Thyroid gland (tissue), 4 donors: ENCODE measurements around the gene CASP3. TPM values are rescaled to one million over a fixed set of nuclear protein-coding genes. Genes with fewer than 3 reads are reported as not detected.
"Not testable (repeated sequence)": the region's sequence is repeated elsewhere in the genome, so short reads cannot be mapped to it uniquely, and the experiment has no call there.

Experiments
- DNase-seq, 2 donors: peaks; one replicate each; pipeline ENCODE4 v3.0.0-alpha.2; 2019
- H3K27ac ChIP-seq, 3 donors: fragments of 200-600 bp; sonication (generic); 1 replicate in 2 of 3; 2 replicates in 1 of 3; pipeline ENCODE4 v1.5.1; 2016 to 2019; ENCODE audit warnings: mild to moderate bottlenecking in 1 of 3, moderate library complexity in 1 of 3
- H3K27me3 ChIP-seq: fragments of 200-600 bp; sonication (generic); one replicate; pipeline ENCODE4 v1.5.1; 2019
- H3K36me3 ChIP-seq, 2 donors: fragments of 200-600 bp; sonication (generic); one replicate each; pipeline ENCODE4 v1.5.1; 2016 to 2019
- H3K4me1 ChIP-seq, 2 donors: fragments of 200-600 bp; sonication (generic); one replicate each; pipeline ENCODE4 v1.5.1; 2017 to 2019
- H3K4me3 ChIP-seq, 3 donors: fragments of 200-600 bp; sonication (generic); replicated peaks in 1 of 3; 1 replicate in 2 of 3; 2 replicates in 1 of 3; pipeline ENCODE4 v1.5.1; 2016; ENCODE audit warnings: mild to moderate bottlenecking in 1 of 3
- H3K9me3 ChIP-seq: fragments of 200-600 bp; sonication (generic); one replicate; pipeline ENCODE4 v1.5.1; 2017
- POLR2A ChIP-seq, 2 donors: fragments of 450-650 bp; IDR thresholded peaks; one replicate each; pipeline ENCODE4 v1.6.1; 2017; ENCODE audit warnings: antibody characterized with exemption in 2 of 2, mild to moderate bottlenecking in 2 of 2, moderate library complexity in 1 of 2
- WGBS, 2 donors: methylation state at CpG; one replicate each; pipeline ENCODE4 v1.1.5; 2017; 5-methylcytosine and 5-hydroxymethylcytosine counted together
- intact Hi-C: fragments of 100-400 bp; cut with DNase I; formaldehyde crosslinking; loops from one replicate; pipeline ENCODE4 v1.15.1; 2023
- total RNA-seq, 4 donors: library from RNA; depleted of rRNA; stranded (reverse); fragments of >200 nt; gene quantifications; one replicate each; pipeline ENCODE4 v1.2.3, GENCODE V29; 2016
- TF ChIP-seq, protein P1 (sequence below), 6 experiments: fragments of 200-600 bp in 3 of 6; fragments of 450-650 bp in 3 of 6; sonication (generic) in 3 of 6; IDR thresholded peaks; one replicate each; pipeline ENCODE4 v1.5.1; 2016 to 2019; ENCODE audit warnings: antibody characterized with exemption in 6 of 6, mild to moderate bottlenecking in 2 of 6, inconsistent platforms in 1 of 6, moderate library complexity in 1 of 6

The CASP3 gene
- total RNA-seq, 4 donors from 2014 or later: 10.1 to 23.6 (median 15.7) TPM

- 92 to 96% methylated on average over 7 of the region's 7 CpGs for WGBS, 2 donors
- DNase-seq: no peak
- no peak for TF ChIP-seq POLR2A (IDR thresholded peaks at IDR 0.05)
- TF ChIP-seq, protein P1, sequence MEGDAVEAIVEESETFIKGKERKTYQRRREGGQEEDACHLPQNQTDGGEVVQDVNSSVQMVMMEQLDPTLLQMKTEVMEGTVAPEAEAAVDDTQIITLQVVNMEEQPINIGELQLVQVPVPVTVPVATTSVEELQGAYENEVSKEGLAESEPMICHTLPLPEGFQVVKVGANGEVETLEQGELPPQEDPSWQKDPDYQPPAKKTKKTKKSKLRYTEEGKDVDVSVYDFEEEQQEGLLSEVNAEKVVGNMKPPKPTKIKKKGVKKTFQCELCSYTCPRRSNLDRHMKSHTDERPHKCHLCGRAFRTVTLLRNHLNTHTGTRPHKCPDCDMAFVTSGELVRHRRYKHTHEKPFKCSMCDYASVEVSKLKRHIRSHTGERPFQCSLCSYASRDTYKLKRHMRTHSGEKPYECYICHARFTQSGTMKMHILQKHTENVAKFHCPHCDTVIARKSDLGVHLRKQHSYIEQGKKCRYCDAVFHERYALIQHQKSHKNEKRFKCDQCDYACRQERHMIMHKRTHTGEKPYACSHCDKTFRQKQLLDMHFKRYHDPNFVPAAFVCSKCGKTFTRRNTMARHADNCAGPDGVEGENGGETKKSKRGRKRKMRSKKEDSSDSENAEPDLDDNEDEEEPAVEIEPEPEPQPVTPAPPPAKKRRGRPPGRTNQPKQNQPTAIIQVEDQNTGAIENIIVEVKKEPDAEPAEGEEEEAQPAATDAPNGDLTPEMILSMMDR (IDR thresholded peaks at IDR 0.05): no peak
- peaks cover 17% of the 10 kb centered on the region in 2 donors for H3K36me3 ChIP-seq
- no peak overlapping the region for H3K27ac ChIP-seq
- H3K27me3 ChIP-seq: no peaks in the 10 kb centered on the region
- H3K4me1 ChIP-seq: no peaks in the 10 kb centered on the region
- H3K4me3 ChIP-seq: no peak overlapping the region
- intact Hi-C loops: no loop called here
- H3K9me3 ChIP-seq: no peaks in the 10 kb centered on the region
These were observed 24.2 kb downstream of the CASP3 start for GRCh38 chr4:184624972-184625554.

DNA sequence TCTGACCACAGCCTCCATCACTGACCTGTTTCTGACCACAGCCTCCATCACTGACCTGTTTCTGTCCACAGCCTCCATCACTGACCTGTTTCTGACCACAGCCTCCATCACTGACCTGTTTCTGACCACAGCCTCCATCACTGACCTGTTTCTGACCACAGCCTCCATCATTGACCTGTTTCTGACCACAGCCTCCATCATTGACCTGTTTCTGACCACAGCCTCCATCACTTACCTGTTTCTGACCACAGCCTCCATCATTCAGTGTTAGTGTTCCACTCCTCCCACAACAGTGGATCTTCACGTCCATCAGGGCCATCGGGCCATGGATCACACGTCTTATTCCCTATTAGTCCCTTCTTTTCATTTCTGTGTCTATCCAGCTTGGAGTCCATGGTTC is 24.7 kb downstream of the CASP3 start:
- H3K27ac ChIP-seq, H3K9me3 ChIP-seq, H3K4me3 ChIP-seq, H3K27me3 ChIP-seq, DNase-seq, intact Hi-C loops, H3K4me1 ChIP-seq: not testable (repeated sequence)
- peaks cover 11 to 13% of the 10 kb centered on the region in 2 donors for H3K36me3 ChIP-seq
- WGBS, 2 donors: 98 to 99% methylated on average over 3 of the region's 3 CpGs

- 78 to 81% methylated on average over 3 of the region's 3 CpGs for WGBS, 2 donors
- H3K27me3 ChIP-seq: no peaks in the 10 kb centered on the region
- no peak for DNase-seq
- no peaks in the 10 kb centered on the region for H3K9me3 ChIP-seq
- intact Hi-C loops: no loop called here
- TF ChIP-seq POLR2A (IDR thresholded peaks at IDR 0.05): no peak
- TF ChIP-seq, protein P1 (IDR thresholded peaks at IDR 0.05): no peak
- no peak overlapping the region for H3K4me3 ChIP-seq
- no peak overlapping the region for H3K27ac ChIP-seq
- H3K36me3 ChIP-seq: no peaks in the 10 kb centered on the region
- H3K4me1 ChIP-seq: no peaks in the 10 kb centered on the region
These were observed 27.7 kb downstream of the CASP3 start for GRCh38 chr4:184621518-184621917.

DNA sequence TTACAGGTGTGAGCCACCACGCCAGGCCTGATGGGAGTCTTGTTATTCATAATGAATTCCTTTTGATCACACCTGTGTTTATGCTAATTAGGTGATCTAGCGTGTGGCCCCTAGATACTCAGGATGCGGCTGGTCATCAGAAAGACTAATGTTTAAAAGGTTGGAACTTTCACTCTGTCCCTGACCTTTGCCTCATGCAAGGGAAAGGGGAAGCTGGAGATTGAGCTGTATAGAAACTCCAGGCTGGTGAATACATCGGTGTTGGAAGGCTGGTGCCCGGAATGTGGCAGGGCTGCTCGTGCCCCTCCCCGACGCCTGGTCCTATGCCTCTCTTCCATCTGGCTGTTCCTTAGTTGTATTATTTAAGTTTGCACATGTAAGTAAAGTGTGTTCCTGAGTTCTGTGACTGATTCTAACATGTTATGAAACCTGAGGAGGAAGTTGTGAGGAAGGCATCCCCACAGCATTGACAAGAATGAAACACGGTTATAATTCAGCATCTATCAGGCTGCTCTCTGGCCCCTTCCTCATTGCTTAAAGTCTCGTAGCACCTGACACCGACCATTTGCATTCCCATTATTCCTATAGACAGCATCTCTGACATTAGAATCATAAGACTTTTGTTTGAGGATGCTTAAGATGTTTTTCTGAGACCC is 28.9 kb downstream of the CASP3 start:
- no peaks in the 10 kb centered on the region for H3K27me3 ChIP-seq
- no peak overlapping the region for H3K4me3 ChIP-seq
- no peaks in the 10 kb centered on the region for H3K36me3 ChIP-seq
- no peak for TF ChIP-seq POLR2A (IDR thresholded peaks at IDR 0.05)
- TF ChIP-seq, protein P1 (IDR thresholded peaks at IDR 0.05): no peak
- intact Hi-C loops: no loop called here
- WGBS, 2 donors: 91 to 94% methylated on average over 11 of the region's 11 CpGs
- H3K9me3 ChIP-seq: no peaks in the 10 kb centered on the region
- no peak for DNase-seq
- no peak overlapping the region for H3K27ac ChIP-seq
- H3K4me1 ChIP-seq: no peaks in the 10 kb centered on the region

- TF ChIP-seq, protein P1 (IDR thresholded peaks at IDR 0.05): no peak
- TF ChIP-seq POLR2A (IDR thresholded peaks at IDR 0.05): no peak
- 85 to 92% methylated on average over 9 of the region's 9 CpGs for WGBS, 2 donors
- intact Hi-C loops: no loop called here
These were observed 31.5 kb downstream of the CASP3 start for GRCh38 chr4:184617600-184618196.

More at GRCh38 chr4:184617600-184618196, 31.5 kb downstream of the CASP3 start:
- Histone ChIP-seq H3K4me3 (no peak overlapping the region), H3K4me1 (no peaks in the 10 kb centered on the region), H3K27me3 (no peaks in the 10 kb centered on the region), H3K9me3 (no peaks in the 10 kb centered on the region), H3K36me3 (no peaks in the 10 kb centered on the region), H3K27ac (no peak overlapping the region)
- no peak for DNase-seq
